Heart left ventricle (tissue), 13 donors: ENCODE data around the gene TERT.

Source experiments
- POLR2A ChIP-seq, 2 donors: fragments of 450-650 bp; IDR thresholded peaks; one replicate each; pipeline ENCODE4 v1.6.1; 2017; ENCODE audit warnings: antibody characterized with exemption in 2 of 2, mild to moderate bottlenecking in 2 of 2, moderate library complexity in 2 of 2
- TF ChIP-seq, protein P1 (sequence below), 12 donors: fragments of 200-600 bp; sonication (generic) in 4 of 12; IDR thresholded peaks; one replicate each; pipeline versions ENCODE4 v1.5.0 to v1.8.0; 2018 to 2022; ENCODE audit warnings: antibody characterized with exemption in 12 of 12, mild to moderate bottlenecking in 5 of 12
- donor health status: ischemic (EF 13 %, LVEDD 7.1; RV severe dilation, severe dysfunction).
- donor health status: DM: no; HTN: yes; CAD: no.
- donor health status: DM: no; HTN: no; CAD: no.
- donor health status: ischemic (EF 25% LVEDD 6.9; RV normal size, moderate dysfunction).
- donor health status: ischemic (EF 25% LVEDD 5.7; RV mildly dilated, moderate dysfunction).
- donor health status: ischemic (EF 35%, LVEDD 5.7; RV mildly dilated, moderate dysfunction).
- donor health status: nonischemic (EF 11% LVEDD 7.7; RV severe dilation, severe dysfunction).
- donor health status: DM: yes; HTN: yes; CAD: no.
- donor health status: PGD.
- donor health status: ischemic (EF 29% LVEDD 5.4; RV normal size, mild dysfunction).
- donor health status: nonischemic (EF 23%, LVEDD 6.1; RV moderate dilation, normal function).

DNA sequence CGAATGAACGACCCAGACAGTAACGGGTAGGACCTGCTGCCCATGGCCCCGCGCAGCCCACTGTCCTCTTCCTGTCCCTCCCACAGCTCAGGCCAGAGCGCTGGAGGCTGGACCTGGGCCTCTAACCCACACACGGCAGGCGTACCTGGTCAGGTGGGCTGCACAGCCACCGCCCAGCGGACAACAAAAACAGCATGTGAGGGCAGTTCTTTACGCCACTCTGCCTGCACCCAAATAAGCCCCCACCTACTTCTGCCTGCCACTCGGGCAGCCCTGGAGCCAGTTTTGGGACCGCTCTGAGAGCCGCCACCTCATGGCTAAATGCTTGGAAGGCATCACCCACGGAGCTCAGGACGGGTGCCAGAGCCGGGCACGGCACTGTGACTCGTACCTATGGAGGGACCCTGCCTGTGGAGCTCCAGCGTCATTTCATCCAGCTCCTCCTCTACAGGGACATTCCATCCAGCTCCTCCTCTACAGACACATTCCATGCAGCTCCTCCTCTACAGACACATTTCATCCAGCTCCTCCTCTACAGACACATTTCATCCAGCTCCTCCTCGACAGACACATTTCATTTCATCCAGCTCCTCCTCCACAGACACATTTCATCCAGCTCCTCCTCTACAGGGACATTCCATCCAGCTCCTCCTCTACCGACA lies 31.1 kb upstream of the TERT start:
- TF ChIP-seq, protein P1, sequence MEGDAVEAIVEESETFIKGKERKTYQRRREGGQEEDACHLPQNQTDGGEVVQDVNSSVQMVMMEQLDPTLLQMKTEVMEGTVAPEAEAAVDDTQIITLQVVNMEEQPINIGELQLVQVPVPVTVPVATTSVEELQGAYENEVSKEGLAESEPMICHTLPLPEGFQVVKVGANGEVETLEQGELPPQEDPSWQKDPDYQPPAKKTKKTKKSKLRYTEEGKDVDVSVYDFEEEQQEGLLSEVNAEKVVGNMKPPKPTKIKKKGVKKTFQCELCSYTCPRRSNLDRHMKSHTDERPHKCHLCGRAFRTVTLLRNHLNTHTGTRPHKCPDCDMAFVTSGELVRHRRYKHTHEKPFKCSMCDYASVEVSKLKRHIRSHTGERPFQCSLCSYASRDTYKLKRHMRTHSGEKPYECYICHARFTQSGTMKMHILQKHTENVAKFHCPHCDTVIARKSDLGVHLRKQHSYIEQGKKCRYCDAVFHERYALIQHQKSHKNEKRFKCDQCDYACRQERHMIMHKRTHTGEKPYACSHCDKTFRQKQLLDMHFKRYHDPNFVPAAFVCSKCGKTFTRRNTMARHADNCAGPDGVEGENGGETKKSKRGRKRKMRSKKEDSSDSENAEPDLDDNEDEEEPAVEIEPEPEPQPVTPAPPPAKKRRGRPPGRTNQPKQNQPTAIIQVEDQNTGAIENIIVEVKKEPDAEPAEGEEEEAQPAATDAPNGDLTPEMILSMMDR (IDR thresholded peaks at IDR 0.05): no peak
- no peak for TF ChIP-seq POLR2A (IDR thresholded peaks at IDR 0.05)
